ENCODE measurements around the gene EEF1AKMT4. TPM values are rescaled to one million over a fixed set of nuclear protein-coding genes. Genes with fewer than 3 reads are reported as not detected.

Gene EEF1AKMT4
- total RNA-seq, 4 donors from 2014 or later, result 1.7 to 9.8 (median 5.7) TPM

- Histone ChIP-seq H3K9me3 (no peaks in the 10 kb centered on the region), H3K36me3 (no peaks in the 10 kb centered on the region), H3K27me3 (no peaks in the 10 kb centered on the region), H3K4me1 (peaks cover 0 to 8% (median 0%) of the 10 kb centered on the region in 4 donors), H3K4me3 (no peak overlapping the region), H3K27ac (no peak overlapping the region)
- no peak for TF ChIP-seq CTCF (IDR thresholded peaks at IDR 0.05)
- no peak for TF ChIP-seq POLR2A (IDR thresholded peaks at IDR 0.05)
- no peak for DNase-seq
These were observed 12.8 kb upstream of the EEF1AKMT4 start for GRCh38 chr3:184236636-184237035.

GRCh38 chr3:184237211-184237610 lies 12.3 kb upstream of the EEF1AKMT4 start:
- Histone ChIP-seq H3K27ac (no peak overlapping the region), H3K9me3 (no peaks in the 10 kb centered on the region), H3K4me1 (peaks cover 0 to 13% (median 0%) of the 10 kb centered on the region in 4 donors), H3K36me3 (peaks cover 0 to 3% (median 0%) of the 10 kb centered on the region in 3 donors), H3K4me3 (no peak overlapping the region), H3K27me3 (no peaks in the 10 kb centered on the region)
- no peak for TF ChIP-seq POLR2A (IDR thresholded peaks at IDR 0.05)
- TF ChIP-seq CTCF (IDR thresholded peaks at IDR 0.05), result no peak
- no peak for DNase-seq

- no peaks in the 10 kb centered on the region for H3K27me3 ChIP-seq
- H3K27ac ChIP-seq, result no peak overlapping the region
- H3K9me3 ChIP-seq, result no peaks in the 10 kb centered on the region
- no peak for DNase-seq
- TF ChIP-seq POLR2A (IDR thresholded peaks at IDR 0.05) (no peak), CTCF (IDR thresholded peaks at IDR 0.05) (no peak)
- H3K36me3 ChIP-seq, result peaks cover 0 to 9% (median 0%) of the 10 kb centered on the region in 3 donors
- no peak overlapping the region for H3K4me3 ChIP-seq
- peaks cover 0 to 13% (median 0%) of the 10 kb centered on the region in 4 donors for H3K4me1 ChIP-seq
These were observed 11.7 kb upstream of the EEF1AKMT4 start for GRCh38 chr3:184237807-184238206.

- no peak for TF ChIP-seq POLR2A (IDR thresholded peaks at IDR 0.05)
- TF ChIP-seq CTCF (IDR thresholded peaks at IDR 0.05), result no peak
- H3K4me1 ChIP-seq, result peaks cover 0 to 13% (median 0%) of the 10 kb centered on the region in 4 donors
- no peaks in the 10 kb centered on the region for H3K27me3 ChIP-seq
- no peak for DNase-seq
- no peak overlapping the region for H3K27ac ChIP-seq
- no peaks in the 10 kb centered on the region for H3K9me3 ChIP-seq
- H3K4me3 ChIP-seq, result no peak overlapping the region
- H3K36me3 ChIP-seq, result peaks cover 0 to 15% (median 0%) of the 10 kb centered on the region in 3 donors
These were observed 11.1 kb upstream of the EEF1AKMT4 start for GRCh38 chr3:184238246-184238818.

- DNase-seq, result no peak
- H3K4me3 ChIP-seq, result no peak overlapping the region
- H3K4me1 ChIP-seq, result peaks cover 0 to 13% (median 0%) of the 10 kb centered on the region in 4 donors
- H3K27ac ChIP-seq, result no peak overlapping the region
- H3K36me3 ChIP-seq, result peaks cover 0 to 23% (median 0%) of the 10 kb centered on the region in 3 donors
- H3K27me3 ChIP-seq, result no peaks in the 10 kb centered on the region
- TF ChIP-seq POLR2A (IDR thresholded peaks at IDR 0.05) (no peak), CTCF (IDR thresholded peaks at IDR 0.05) (no peak)
- H3K9me3 ChIP-seq, result no peaks in the 10 kb centered on the region
These were observed 10.3 kb upstream of the EEF1AKMT4 start for GRCh38 chr3:184239221-184239620.
